Spleen (tissue), 11 donors: ENCODE data around the gene KAT14. TPM values are rescaled to one million over a fixed set of nuclear protein-coding genes. Genes with fewer than 3 reads are reported as not detected.

Experiments used
- DNase-seq: peaks from one replicate; pipeline ENCODE4 v3.0.0-alpha.2; 2020
- H3K27ac ChIP-seq, 8 donors: fragments of 200-600 bp; sonication (generic) in 7 of 8; 1 replicate in 4 of 8; 2 replicates in 4 of 8; pipeline versions ENCODE4 v1.5.0 to v1.8.0; 2016 to 2021; ENCODE audit warnings: inconsistent platforms in 4 of 8, mild to moderate bottlenecking in 4 of 8, moderate library complexity in 1 of 8
- H3K27me3 ChIP-seq, 7 donors: fragments of 200-600 bp; sonication (generic) in 6 of 7; replicated peaks in 1 of 7; 1 replicate in 4 of 7; 2 replicates in 3 of 7; pipeline versions ENCODE4 v1.5.0 to v1.8.0; 2016 to 2021; ENCODE audit warnings: inconsistent platforms in 3 of 7, mild to moderate bottlenecking in 1 of 7
- H3K36me3 ChIP-seq, 6 donors: fragments of 200-600 bp; sonication (generic) in 5 of 6; 1 replicate in 4 of 6; 2 replicates in 2 of 6; pipeline versions ENCODE4 v1.5.0 to v1.8.0; 2016 to 2021; ENCODE audit warnings: inconsistent platforms in 2 of 6
- H3K4me1 ChIP-seq, 6 donors: fragments of 200-600 bp; sonication (generic) in 5 of 6; 1 replicate in 3 of 6; 2 replicates in 3 of 6; pipeline versions ENCODE4 v1.5.0 to v1.8.0; 2016 to 2021; ENCODE audit warnings: inconsistent platforms in 3 of 6
- H3K4me3 ChIP-seq, 8 donors: fragments of 200-600 bp; sonication (generic) in 7 of 8; 1 replicate in 4 of 8; 2 replicates in 4 of 8; pipeline versions ENCODE4 v1.5.0 to v1.8.0; 2016 to 2021; ENCODE audit warnings: inconsistent platforms in 4 of 8, mild to moderate bottlenecking in 4 of 8, moderate library complexity in 2 of 8
- H3K9me3 ChIP-seq, 8 donors: fragments of 200-600 bp; sonication (generic) in 7 of 8; 1 replicate in 4 of 8; 2 replicates in 4 of 8; pipeline versions ENCODE4 v1.5.0 to v1.8.0; 2016 to 2021; ENCODE audit warnings: inconsistent platforms in 4 of 8
- CTCF ChIP-seq, 11 experiments: fragments of 200-600 bp in 7 of 11; fragments of 450-650 bp in 4 of 11; sonication (generic) in 4 of 11; IDR thresholded peaks in 8 of 11; conservative IDR thresholded peaks in 3 of 11; 1 replicate in 7 of 11; 2 replicates in 4 of 11; pipeline versions ENCODE4 v1.4.0 to v1.8.0; 2016 to 2021; ENCODE audit warnings: antibody characterized with exemption in 11 of 11, inconsistent platforms in 4 of 11, mild to moderate bottlenecking in 1 of 11
- POLR2A ChIP-seq, 3 donors: fragments of 450-650 bp; IDR thresholded peaks; one replicate each; pipeline ENCODE4 v1.5.1; 2017; ENCODE audit warnings: antibody characterized with exemption in 3 of 3, mild to moderate bottlenecking in 1 of 3
- POLR2AphosphoS5 ChIP-seq, 3 donors: sonication (generic); formaldehyde crosslinking; IDR thresholded peaks; one replicate each; pipeline ENCODE4 v1.5.1; 2017; ENCODE audit warnings: antibody characterized with exemption in 3 of 3
- WGBS, 5 donors: extraction: QIAGEN DNeasy Blood & Tissue Kit in 3 of 5; methylation state at CpG; one replicate each; pipeline versions ENCODE4 v1.1.5 to v1.1.7; 2013 to 2018; 5-methylcytosine and 5-hydroxymethylcytosine counted together
- intact Hi-C: fragments of 100-400 bp; cut with DNase I; formaldehyde crosslinking; loops from one replicate; pipeline ENCODE4 v1.15.0; 2023; ENCODE audit warnings: low total_unique reads
- polyA plus RNA-seq, 3 donors: library from polyadenylated mRNA; stranded (reverse); fragments of 200-250 nt; gene quantifications; one replicate each; pipeline ENCODE4 v1.2.1, GENCODE V29; 2013
- total RNA-seq, 7 donors: library from RNA; depleted of rRNA in 3 of 7; stranded (reverse); fragments of >200 nt in 3 of 7; fragmentation: NEBNext Ultra II Directional in 4 of 7; extraction: Animal tissue kit (Norgen Biotek cat#: 25700) in 4 of 7; gene quantifications; one replicate each; pipeline versions ENCODE4 v1.1.0 to v1.2.1, GENCODE V29; 2016 to 2021
- donor health status: healthy with polysubstance abuse.
- donor health status: DM: no; HTN: no; CAD: no; lungs with moderate emphysema.
- donor health status: DM: no; HTN: no; CAD: no.
- donor health status: Bipolar disorder and iron deficiency.
- donor health status: healthy.
- donor health status: DM: no; HTN: no; CAD: no.
- donor health status: DM: yes; HTN: yes; CAD: no.

The KAT14 gene
- total and polyA plus RNA-seq, 10 donors = 6.3 to 18.2 (median 13.2) TPM

DNA sequence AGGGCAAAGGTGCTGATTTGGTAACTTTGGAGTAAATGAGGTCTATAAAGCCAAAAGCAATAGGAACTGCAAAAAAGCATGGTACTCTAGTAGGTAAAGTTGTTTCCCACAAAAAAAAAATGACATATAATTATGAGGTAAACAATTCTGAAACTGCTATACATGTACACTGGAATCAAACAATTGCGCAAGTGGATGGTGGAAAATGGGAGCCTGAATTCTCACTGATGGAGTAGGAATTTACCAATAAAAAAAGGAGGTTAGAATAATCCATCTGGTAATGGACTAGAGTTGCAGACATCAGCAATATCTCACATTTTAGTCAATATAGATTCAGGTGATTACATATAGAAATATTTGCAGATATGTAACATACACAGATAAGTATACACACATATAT lies 5.0 kb upstream of the KAT14 start:
- no peak for TF ChIP-seq POLR2AphosphoS5 (IDR thresholded peaks at IDR 0.05)
- H3K27me3 ChIP-seq = peaks cover 0 to 7% (median 0%) of the 10 kb centered on the region in 7 donors
- H3K27ac ChIP-seq = no peak overlapping the region
- WGBS, 5 donors = 96 to 100% (median 100%) methylated on average over 1 of the region's 1 CpG
- no peak overlapping the region for H3K4me3 ChIP-seq
- no peaks in the 10 kb centered on the region for H3K9me3 ChIP-seq
- intact Hi-C loops = loop anchor here (10.0 kb wide), 1 partner anchor 628 kb away; no protein-coding TSS in a partner anchor
- H3K4me1 ChIP-seq = peaks cover 0 to 9% (median 8%) of the 10 kb centered on the region in 6 donors
- no peak for DNase-seq
- no peaks in the 10 kb centered on the region for H3K36me3 ChIP-seq

GRCh38 chr20:18133962-18134361 lies 3.7 kb upstream of the KAT14 start:
- WGBS, 5 donors = 58 to 83% (median 80%) methylated on average over 2 of the region's 2 CpGs
- Histone ChIP-seq H3K27ac (no peak overlapping the region), H3K9me3 (no peaks in the 10 kb centered on the region), H3K4me3 (no peak overlapping the region), H3K36me3 (no peaks in the 10 kb centered on the region), H3K4me1 (peaks cover 1 to 18% (median 16%) of the 10 kb centered on the region in 6 donors), H3K27me3 (peaks cover 0 to 7% (median 0%) of the 10 kb centered on the region in 7 donors)
- no peak for DNase-seq
- TF ChIP-seq CTCF (IDR thresholded peaks at IDR 0.05 in 8 of 11, conservative IDR thresholded peaks at IDR 0.05 in 3 of 11) (no peak), POLR2A (IDR thresholded peaks at IDR 0.05) (no peak), POLR2AphosphoS5 (IDR thresholded peaks at IDR 0.05) (no peak)
- intact Hi-C loops = loop anchor here (10.0 kb wide), 1 partner anchor 629 kb away; no protein-coding TSS in a partner anchor

DNA sequence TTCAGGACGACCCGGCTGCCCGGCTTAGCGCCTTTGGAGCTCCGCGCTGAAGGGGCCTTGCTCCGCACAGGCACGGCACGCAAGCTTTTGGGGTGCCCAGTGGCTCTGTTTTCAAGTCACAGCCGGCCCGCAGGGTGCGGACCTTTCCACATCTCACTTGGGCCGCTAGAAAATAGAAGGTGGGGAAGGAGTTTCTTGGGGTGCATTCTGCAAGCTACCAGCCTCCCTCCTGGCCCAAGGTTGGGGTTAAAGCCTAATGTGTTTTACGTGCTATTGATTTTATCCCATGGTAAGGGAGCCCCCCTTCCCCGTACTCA lies 561 bp downstream of the KAT14 start:
- peak overlapping the region; percentile 92 to 98 (median 96) for H3K27ac ChIP-seq
- H3K27me3 ChIP-seq = no peaks in the 10 kb centered on the region

DNA sequence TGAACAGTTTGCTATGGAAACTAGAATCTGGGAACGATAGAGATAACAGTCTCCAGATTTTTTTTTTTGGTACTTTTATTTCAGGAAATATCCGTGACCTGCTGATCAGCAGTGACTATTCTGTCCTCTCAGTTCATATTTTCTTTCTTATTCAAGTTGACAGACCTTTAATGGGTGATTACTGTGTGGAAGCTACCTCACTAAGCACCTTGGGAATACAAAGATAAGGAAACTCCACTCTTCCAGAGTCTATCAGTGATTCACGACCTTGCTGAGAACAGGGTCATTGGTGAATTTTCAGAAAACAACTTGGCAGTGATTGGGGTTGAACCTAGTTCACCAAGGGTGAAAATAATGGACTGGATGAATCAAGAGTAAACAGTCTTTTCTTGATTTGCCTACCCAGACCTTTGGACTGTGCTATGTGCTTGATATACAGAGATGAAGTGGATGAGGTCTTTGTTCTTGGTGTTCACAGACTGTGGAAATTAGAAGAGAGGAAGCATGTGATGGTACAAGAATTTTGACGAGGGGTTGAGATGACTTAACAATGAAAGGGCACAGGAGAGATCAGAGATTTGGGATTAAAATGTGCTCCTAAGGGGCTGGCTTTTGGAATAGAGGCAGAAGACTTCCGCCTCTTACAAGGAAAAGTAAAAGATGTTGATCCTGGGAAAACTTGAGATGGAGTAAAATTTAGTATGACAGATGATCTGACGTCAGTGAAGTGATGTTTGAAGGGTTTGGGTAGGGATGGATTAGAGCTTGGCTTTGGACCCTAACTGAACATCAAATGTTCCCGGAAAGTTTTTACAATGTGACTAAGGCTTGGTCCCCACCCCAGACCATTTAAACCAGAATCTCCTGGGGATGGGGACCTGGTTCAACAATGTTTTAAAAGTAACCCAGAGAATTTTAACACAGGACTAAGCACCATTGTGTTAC lies 1.2 kb downstream of the KAT14 start:
- Histone ChIP-seq H3K36me3 (peaks cover 0 to 20% (median 9%) of the 10 kb centered on the region in 6 donors), H3K4me3 (peak overlapping the region; percentile 91 to 98 (median 96)), H3K9me3 (no peaks in the 10 kb centered on the region), H3K27ac (peak overlapping the region in 7 of 8 donors; percentile 92 to 98 (median 95)), H3K4me1 (peaks cover 14 to 44% (median 38%) of the 10 kb centered on the region in 6 donors), H3K27me3 (no peaks in the 10 kb centered on the region)
- intact Hi-C loops = loop anchor here (10.0 kb wide), 1 partner anchor 634 kb away; no protein-coding TSS in a partner anchor
- 37 to 44% (median 39%) methylated on average over 7 of the region's 7 CpGs for WGBS, 5 donors
- TF ChIP-seq POLR2AphosphoS5 (IDR thresholded peaks at IDR 0.05) (no peak), POLR2A (IDR thresholded peaks at IDR 0.05) (no peak), CTCF (IDR thresholded peaks at IDR 0.05 in 8 of 11, conservative IDR thresholded peaks at IDR 0.05 in 3 of 11) (no peak)
- no peak for DNase-seq

More for the DNA sequence above, 561 bp downstream of the KAT14 start:
- Histone ChIP-seq H3K4me3 (peak overlapping the region; percentile 91 to 98 (median 96)), H3K4me1 (peaks cover 14 to 44% (median 38%) of the 10 kb centered on the region in 6 donors), H3K36me3 (peaks cover 0 to 13% (median 9%) of the 10 kb centered on the region in 6 donors), H3K9me3 (no peaks in the 10 kb centered on the region)
- no peak for TF ChIP-seq POLR2AphosphoS5 (IDR thresholded peaks at IDR 0.05)
- no peak for TF ChIP-seq CTCF (IDR thresholded peaks at IDR 0.05 in 8 of 11, conservative IDR thresholded peaks at IDR 0.05 in 3 of 11)
- TF ChIP-seq POLR2A (IDR thresholded peaks at IDR 0.05) = no peak
- DNase-seq = no peak
- intact Hi-C loops = loop anchor here (10.0 kb wide), 1 partner anchor 633 kb away; no protein-coding TSS in a partner anchor
- WGBS, 5 donors = 0 to 1% (median 0%) methylated on average over 7 to 15 of the region's 15 CpGs
